ENCODE results near the gene SPRN.

Gene SPRN

GRCh38 chr10:133399123-133399601 lies 25.3 kb downstream of the SPRN start:
- no peaks in the 10 kb centered on the region for H3K27me3 ChIP-seq (ENCODE audit: insufficient read depth, low read depth, severe bottlenecking)

GRCh38 chr10:133397938-133398337 lies 26.5 kb downstream of the SPRN start:
- no peaks in the 10 kb centered on the region for H3K27me3 ChIP-seq (ENCODE audit: insufficient read depth, low read depth, severe bottlenecking)
- no peak overlapping the region for H3K4me3 ChIP-seq (ENCODE audit: low read depth, low read length)
- TF ChIP-seq CTCF (IDR thresholded peaks at IDR 0.05; ENCODE audit: low read depth, low read length): no peak
- no peaks in the 10 kb centered on the region for H3K9me3 ChIP-seq (ENCODE audit: severe bottlenecking)
- H3K27ac ChIP-seq: no peak overlapping the region
- no peak for DNase-seq
- peaks cover 56% of the 10 kb centered on the region for H3K36me3 ChIP-seq

More at GRCh38 chr10:133399123-133399601, 25.3 kb downstream of the SPRN start:
- H3K4me3 ChIP-seq (ENCODE audit: low read depth, low read length): no peak overlapping the region
- H3K9me3 ChIP-seq (ENCODE audit: severe bottlenecking): no peaks in the 10 kb centered on the region
- H3K36me3 ChIP-seq: peaks cover 59% of the 10 kb centered on the region
- H3K27ac ChIP-seq: no peak overlapping the region
- DNase-seq: no peak
- no peak for TF ChIP-seq CTCF (IDR thresholded peaks at IDR 0.05; ENCODE audit: low read depth, low read length)

- Histone ChIP-seq H3K4me3 (ENCODE audit: low read depth, low read length) (no peak overlapping the region), H3K27me3 (ENCODE audit: insufficient read depth, low read depth, severe bottlenecking) (no peaks in the 10 kb centered on the region), H3K9me3 (ENCODE audit: severe bottlenecking) (no peaks in the 10 kb centered on the region), H3K27ac (no peak overlapping the region), H3K36me3 (peaks cover 45% of the 10 kb centered on the region)
- TF ChIP-seq CTCF (IDR thresholded peaks at IDR 0.05; ENCODE audit: low read depth, low read length): no peak
- no peak for DNase-seq
Measured at GRCh38 chr10:133396035-133396624, 28.3 kb downstream of the SPRN start.

- peak overlapping the region; percentile 61 for H3K4me3 ChIP-seq (ENCODE audit: low read depth, low read length)
Measured at GRCh38 chr10:133394801-133395221, 29.6 kb downstream of the SPRN start.

GRCh38 chr10:133394064-133394663 lies 30.3 kb downstream of the SPRN start, which contains the start of gene MTG1:
Gene MTG1 (plus strand): TSS chr10:133394157. CDS start chr10:133394221, 64 bp downstream.
- TF ChIP-seq CTCF (IDR thresholded peaks at IDR 0.05; ENCODE audit: low read depth, low read length): peak; percentile 15; the same call in 1 of the 2 replicates
- Histone ChIP-seq H3K9me3 (ENCODE audit: severe bottlenecking) (no peaks in the 10 kb centered on the region), H3K36me3 (peaks cover 34% of the 10 kb centered on the region), H3K27ac (peak within 1 kb of the TSS; percentile 93), H3K27me3 (ENCODE audit: insufficient read depth, low read depth, severe bottlenecking) (no peaks in the 10 kb centered on the region), H3K4me3 (ENCODE audit: low read depth, low read length) (peak within 1 kb of the TSS; percentile 61)
- peak; percentile 95 for DNase-seq

More at GRCh38 chr10:133394801-133395221, 29.6 kb downstream of the SPRN start:
- Histone ChIP-seq H3K9me3 (ENCODE audit: severe bottlenecking) (no peaks in the 10 kb centered on the region), H3K36me3 (peaks cover 39% of the 10 kb centered on the region), H3K27me3 (ENCODE audit: insufficient read depth, low read depth, severe bottlenecking) (no peaks in the 10 kb centered on the region), H3K27ac (peak overlapping the region; percentile 93)
- peak; percentile 50 for DNase-seq
- TF ChIP-seq CTCF (IDR thresholded peaks at IDR 0.05; ENCODE audit: low read depth, low read length): no peak
